ENCODE data around the gene NXN. TPM values are rescaled to one million over a fixed set of nuclear protein-coding genes. Genes with fewer than 3 reads are reported as not detected.
A peak's percentile ranks its signal among the peaks of the same experiment; 100 is the strongest.
"Not testable (repeated sequence)": the region's sequence is repeated elsewhere in the genome, so short reads cannot be mapped to it uniquely, and the experiment has no call there.

NXN gene
- polyA plus RNA-seq, 4 donors, result 2.2 to 12.5 (median 7.1) TPM

DNA sequence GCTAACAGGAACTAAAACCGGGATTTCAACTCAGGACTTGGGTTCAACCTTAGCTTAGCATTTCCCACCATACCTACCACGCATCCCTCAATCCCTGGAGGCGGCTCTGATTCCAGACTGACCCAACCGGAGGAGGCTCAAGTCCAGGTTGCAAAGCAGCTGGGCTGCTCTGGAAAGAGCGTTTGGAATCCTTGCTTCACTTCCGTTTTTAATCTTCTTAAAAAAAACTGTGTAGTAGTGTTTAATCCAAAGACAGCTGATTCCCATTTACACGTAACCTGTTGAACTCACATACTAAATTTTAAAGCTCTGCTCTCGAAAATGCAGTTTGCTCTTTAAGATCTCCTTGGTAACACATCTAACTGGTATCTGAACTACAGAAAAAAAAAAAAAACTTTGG is 50.0 kb downstream of the NXN start:
- DNase-seq (no peak), FAIRE-seq (no peak)
- Histone ChIP-seq H3K4me3 (ENCODE audit: low read depth in 1 of 3, low read length in 3 of 3) (no peak overlapping the region), H3K27ac (ENCODE audit: low read depth in 1 of 3, low read length in 2 of 3) (no peak overlapping the region), H3K4me1 (ENCODE audit: control insufficient read depth in 3 of 3, insufficient read depth in 2 of 3, low read depth in 1 of 3, low read length in 2 of 3) (peaks cover 0 to 6% (median 0%) of the 10 kb centered on the region in 3 donors), H3K36me3 (ENCODE audit: control insufficient read depth in 3 of 3, insufficient read depth in 2 of 3, low read depth in 1 of 3, low read length in 3 of 3) (peaks cover 0 to 2% (median 0%) of the 10 kb centered on the region in 3 donors), H3K27me3 (ENCODE audit: control insufficient read depth in 3 of 3, insufficient read depth in 3 of 3, low read length in 3 of 3) (no peaks in the 10 kb centered on the region), H3K9me3 (ENCODE audit: control insufficient read depth in 2 of 2, insufficient read depth in 1 of 2, low read depth in 1 of 2, low read length in 1 of 2) (no peaks in the 10 kb centered on the region)
- 70 to 84% (median 74%) methylated on average over 8 of the region's 8 CpGs for WGBS, 3 donors

DNA sequence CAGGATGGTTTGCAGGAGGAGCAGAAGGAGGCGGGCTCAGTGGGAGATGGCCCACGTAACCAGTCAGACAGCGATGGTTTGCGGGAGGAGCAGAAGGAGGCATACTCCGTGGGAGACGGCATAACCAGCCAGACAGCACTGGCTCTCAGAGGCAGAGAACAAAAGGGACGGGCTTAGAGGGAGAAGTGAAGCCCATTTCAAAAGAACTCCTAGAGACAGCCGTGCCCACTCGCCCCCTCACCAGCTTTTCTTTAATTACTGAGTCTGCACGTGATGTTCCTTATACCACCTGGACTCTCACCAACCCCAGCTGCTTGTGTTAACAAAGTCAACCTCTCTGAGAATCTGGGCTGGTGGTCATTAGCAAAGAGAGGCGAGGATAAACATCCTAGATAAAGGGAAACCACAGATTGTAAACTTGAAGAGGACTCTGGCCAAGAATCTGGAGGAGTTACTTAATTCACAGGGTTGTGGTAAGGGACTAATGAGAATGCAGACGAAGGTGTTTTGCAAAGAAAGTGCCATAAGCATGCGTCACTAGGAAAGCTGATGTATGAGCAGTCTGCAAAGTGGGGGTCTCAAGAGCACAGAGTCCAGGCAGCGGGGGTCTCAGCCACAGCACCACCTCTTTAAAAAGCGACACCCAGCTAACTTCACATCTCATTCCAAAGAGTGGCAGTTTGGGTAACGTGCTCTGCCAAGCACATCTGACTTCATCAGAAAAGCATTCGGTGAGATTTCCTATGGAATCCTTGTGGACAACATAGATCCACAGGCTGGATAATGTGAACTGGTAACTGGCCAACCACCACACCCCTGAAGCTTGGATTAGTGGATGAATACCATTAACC is 51.7 kb downstream of the NXN start:
- H3K9me3 ChIP-seq (ENCODE audit: control insufficient read depth in 2 of 2, insufficient read depth in 1 of 2, low read depth in 1 of 2, low read length in 1 of 2), result no peaks in the 10 kb centered on the region
- no peaks in the 10 kb centered on the region for H3K27me3 ChIP-seq (ENCODE audit: control insufficient read depth in 3 of 3, insufficient read depth in 3 of 3, low read length in 3 of 3)
- H3K27ac ChIP-seq (ENCODE audit: low read depth in 1 of 3, low read length in 2 of 3), result peak overlapping the region in 2 of 3 donors; percentile 9 to 40
- peaks cover 0 to 2% (median 0%) of the 10 kb centered on the region in 3 donors for H3K36me3 ChIP-seq (ENCODE audit: control insufficient read depth in 3 of 3, insufficient read depth in 2 of 3, low read depth in 1 of 3, low read length in 3 of 3)
- H3K4me3 ChIP-seq (ENCODE audit: low read depth in 1 of 3, low read length in 3 of 3), result no peak overlapping the region
- 38 to 48% (median 44%) methylated on average over 17 of the region's 17 CpGs for WGBS, 3 donors
- peaks cover 0 to 6% (median 0%) of the 10 kb centered on the region in 3 donors for H3K4me1 ChIP-seq (ENCODE audit: control insufficient read depth in 3 of 3, insufficient read depth in 2 of 3, low read depth in 1 of 3, low read length in 2 of 3)
- no peak for FAIRE-seq
- peak in 1 of 2 donors; percentile 16 for DNase-seq

DNA sequence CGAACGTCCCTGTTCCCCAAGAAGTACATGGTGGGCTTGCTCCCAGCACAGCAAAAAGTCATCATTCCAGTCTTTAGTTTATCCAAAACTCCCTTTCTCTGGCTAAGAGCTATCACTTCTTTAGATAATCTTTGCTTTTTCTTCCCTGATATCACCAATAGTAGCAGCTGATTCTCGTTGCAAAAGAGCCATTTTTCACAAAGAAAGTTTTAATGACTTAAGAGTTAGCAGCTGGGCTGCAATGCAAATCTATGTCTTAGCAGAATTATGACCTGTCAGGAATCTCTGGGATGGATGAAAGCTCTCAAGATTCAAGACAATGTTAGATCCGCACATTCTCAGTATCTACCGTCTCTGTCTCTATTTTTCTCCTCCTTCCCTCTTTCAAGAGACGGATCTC is 53.8 kb downstream of the NXN start:
- Histone ChIP-seq H3K9me3 (ENCODE audit: control insufficient read depth in 2 of 2, insufficient read depth in 1 of 2, low read depth in 1 of 2, low read length in 1 of 2) (no peaks in the 10 kb centered on the region), H3K4me1 (ENCODE audit: control insufficient read depth in 3 of 3, insufficient read depth in 2 of 3, low read depth in 1 of 3, low read length in 2 of 3) (peaks cover 0 to 6% (median 0%) of the 10 kb centered on the region in 3 donors), H3K36me3 (ENCODE audit: control insufficient read depth in 3 of 3, insufficient read depth in 2 of 3, low read depth in 1 of 3, low read length in 3 of 3) (peaks cover 0 to 5% (median 0%) of the 10 kb centered on the region in 3 donors), H3K27ac (ENCODE audit: low read depth in 1 of 3, low read length in 2 of 3) (no peak overlapping the region), H3K27me3 (ENCODE audit: control insufficient read depth in 3 of 3, insufficient read depth in 3 of 3, low read length in 3 of 3) (no peaks in the 10 kb centered on the region), H3K4me3 (ENCODE audit: low read depth in 1 of 3, low read length in 3 of 3) (no peak overlapping the region)
- FAIRE-seq (no peak), DNase-seq (no peak)
- 67 to 78% (median 72%) methylated on average over 6 of the region's 6 CpGs for WGBS, 3 donors

DNA sequence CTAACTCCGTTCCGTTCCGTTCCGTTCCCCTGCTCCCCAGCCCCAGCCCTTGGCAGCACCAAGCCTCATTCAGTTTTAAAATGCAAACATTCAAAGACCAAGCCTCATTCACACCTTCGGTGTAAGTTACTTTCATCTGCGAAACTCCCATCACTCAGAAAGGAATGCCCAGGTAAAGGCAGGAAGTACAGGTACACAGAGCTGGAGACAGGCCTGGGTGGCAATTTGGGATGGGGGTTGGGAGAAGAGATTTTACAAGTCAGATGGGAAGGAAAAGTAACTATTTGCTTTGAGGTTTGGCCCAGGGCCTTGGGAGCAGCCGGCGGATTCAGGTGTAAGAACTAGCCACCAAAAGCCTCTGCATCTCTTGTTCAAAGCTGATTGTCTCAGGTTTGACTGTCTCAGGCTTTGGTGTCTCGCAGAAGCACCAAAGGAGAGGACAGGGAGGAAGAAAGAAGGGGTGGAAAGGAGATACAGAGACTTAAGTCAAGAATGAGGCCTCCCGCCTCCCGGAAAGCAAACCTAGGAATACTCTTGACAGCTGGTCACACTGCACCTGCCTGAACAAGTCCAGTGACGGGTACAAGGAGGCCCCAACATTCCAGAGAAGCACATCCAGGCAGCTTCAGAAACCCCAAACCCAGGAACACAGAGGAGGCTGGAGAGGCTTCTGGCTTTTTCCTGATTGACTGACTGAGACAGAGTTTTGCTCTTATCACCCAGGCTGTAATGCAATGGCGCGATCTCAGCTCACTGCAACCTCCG is 54.7 kb downstream of the NXN start:
- H3K4me3 ChIP-seq (ENCODE audit: low read depth in 1 of 3, low read length in 3 of 3), result no peak overlapping the region
- H3K36me3 ChIP-seq (ENCODE audit: control insufficient read depth in 3 of 3, insufficient read depth in 2 of 3, low read depth in 1 of 3, low read length in 3 of 3), result peaks cover 0 to 5% (median 0%) of the 10 kb centered on the region in 3 donors
- DNase-seq (no peak), FAIRE-seq (no peak)
- H3K4me1 ChIP-seq (ENCODE audit: control insufficient read depth in 3 of 3, insufficient read depth in 2 of 3, low read depth in 1 of 3, low read length in 2 of 3), result peaks cover 0 to 6% (median 0%) of the 10 kb centered on the region in 3 donors
- H3K27ac ChIP-seq (ENCODE audit: low read depth in 1 of 3, low read length in 2 of 3), result no peak overlapping the region
- no peaks in the 10 kb centered on the region for H3K27me3 ChIP-seq (ENCODE audit: control insufficient read depth in 3 of 3, insufficient read depth in 3 of 3, low read length in 3 of 3)
- no peaks in the 10 kb centered on the region for H3K9me3 ChIP-seq (ENCODE audit: control insufficient read depth in 2 of 2, insufficient read depth in 1 of 2, low read depth in 1 of 2, low read length in 1 of 2)
- 78 to 83% (median 80%) methylated on average over 15 of the region's 15 CpGs for WGBS, 3 donors

DNA sequence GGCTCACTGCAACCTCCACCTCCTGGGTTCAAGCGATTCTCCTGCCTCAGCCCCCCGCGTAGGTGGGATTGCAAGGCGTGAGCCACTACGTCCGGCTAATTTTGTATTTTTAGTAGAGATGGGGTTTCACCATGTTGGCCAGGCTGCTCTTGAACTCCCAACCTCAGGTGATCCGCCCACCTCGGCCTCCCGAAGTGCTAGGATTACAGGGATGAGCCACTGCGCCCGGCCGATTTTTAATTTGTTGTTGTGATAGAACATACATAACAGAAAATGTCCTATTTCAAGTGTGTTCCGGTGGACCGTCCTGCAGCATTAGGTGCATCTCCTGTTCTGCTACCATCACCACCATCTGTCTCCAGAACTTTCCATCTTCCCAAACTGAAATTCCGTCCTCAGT is 55.3 kb downstream of the NXN start:
- WGBS, 3 donors, result 86 to 92% (median 91%) methylated on average over 15 of the region's 15 CpGs
- FAIRE-seq; H3K36me3 ChIP-seq (ENCODE audit: control insufficient read depth in 3 of 3, insufficient read depth in 2 of 3, low read depth in 1 of 3, low read length in 3 of 3); H3K4me3 ChIP-seq (ENCODE audit: low read depth in 1 of 3, low read length in 3 of 3); H3K4me1 ChIP-seq (ENCODE audit: control insufficient read depth in 3 of 3, insufficient read depth in 2 of 3, low read depth in 1 of 3, low read length in 2 of 3); H3K9me3 ChIP-seq (ENCODE audit: control insufficient read depth in 2 of 2, insufficient read depth in 1 of 2, low read depth in 1 of 2, low read length in 1 of 2); DNase-seq; H3K27ac ChIP-seq (ENCODE audit: low read depth in 1 of 3, low read length in 2 of 3); H3K27me3 ChIP-seq (ENCODE audit: control insufficient read depth in 3 of 3, insufficient read depth in 3 of 3, low read length in 3 of 3): not testable (repeated sequence)

DNA sequence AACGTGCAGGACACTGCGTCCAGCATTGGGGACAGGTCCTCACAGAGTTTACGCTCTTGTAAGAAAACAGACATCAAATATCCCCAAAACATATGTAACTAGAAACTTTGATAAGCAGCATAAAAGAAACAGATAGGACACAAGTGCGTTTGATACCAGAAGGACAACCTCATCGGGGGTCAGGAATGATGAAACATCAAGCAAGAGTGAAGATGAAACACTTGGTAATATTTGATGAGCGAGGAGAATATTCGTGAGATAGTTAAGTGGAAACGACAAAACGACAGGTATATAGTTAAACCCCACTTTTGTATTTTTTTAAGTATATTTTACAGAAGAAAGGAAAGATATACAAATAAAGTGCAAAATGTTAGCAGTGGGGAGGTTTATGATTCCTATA is 55.9 kb downstream of the NXN start:
- no peak for DNase-seq
- Histone ChIP-seq H3K4me1 (ENCODE audit: control insufficient read depth in 3 of 3, insufficient read depth in 2 of 3, low read depth in 1 of 3, low read length in 2 of 3) (peaks cover 0 to 3% (median 0%) of the 10 kb centered on the region in 3 donors), H3K27ac (ENCODE audit: low read depth in 1 of 3, low read length in 2 of 3) (no peak overlapping the region), H3K36me3 (ENCODE audit: control insufficient read depth in 3 of 3, insufficient read depth in 2 of 3, low read depth in 1 of 3, low read length in 3 of 3) (peaks cover 0 to 3% (median 0%) of the 10 kb centered on the region in 3 donors), H3K9me3 (ENCODE audit: control insufficient read depth in 2 of 2, insufficient read depth in 1 of 2, low read depth in 1 of 2, low read length in 1 of 2) (no peaks in the 10 kb centered on the region), H3K27me3 (ENCODE audit: control insufficient read depth in 3 of 3, insufficient read depth in 3 of 3, low read length in 3 of 3) (no peaks in the 10 kb centered on the region), H3K4me3 (ENCODE audit: low read depth in 1 of 3, low read length in 3 of 3) (no peak overlapping the region)
- FAIRE-seq, result no peak
- 78 to 88% (median 85%) methylated on average over 9 of the region's 9 CpGs for WGBS, 3 donors

DNA sequence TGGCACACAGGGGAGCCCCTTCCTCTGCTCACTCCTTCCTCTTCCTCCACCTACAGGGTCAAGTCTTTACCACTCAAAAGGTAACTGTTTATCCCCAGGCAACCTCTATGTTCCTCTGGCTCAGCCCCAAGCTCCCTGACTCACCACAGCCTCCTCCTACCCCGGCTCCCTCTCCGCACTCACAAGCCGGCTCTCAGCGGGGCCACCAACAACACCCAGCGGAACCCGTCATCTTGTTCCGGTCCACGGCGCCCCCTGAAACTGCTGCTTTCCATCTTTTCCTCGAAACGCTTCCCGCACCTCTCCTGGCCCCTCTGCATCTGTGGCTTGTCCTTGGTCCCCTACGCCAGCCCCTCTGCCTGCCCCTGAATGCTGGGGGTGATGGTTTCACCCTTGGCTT is 58.4 kb downstream of the NXN start:
- no peak overlapping the region for H3K4me3 ChIP-seq (ENCODE audit: low read depth in 1 of 3, low read length in 3 of 3)
- 89 to 90% (median 89%) methylated on average over 11 to 13 of the region's 13 CpGs for WGBS, 3 donors
- DNase-seq (no peak), FAIRE-seq (no peak)
- peaks cover 0 to 4% of the 10 kb centered on the region in 2 donors for H3K9me3 ChIP-seq (ENCODE audit: control insufficient read depth in 2 of 2, insufficient read depth in 1 of 2, low read depth in 1 of 2, low read length in 1 of 2)
- no peak overlapping the region for H3K27ac ChIP-seq (ENCODE audit: low read depth in 1 of 3, low read length in 2 of 3)
- H3K36me3 ChIP-seq (ENCODE audit: control insufficient read depth in 3 of 3, insufficient read depth in 2 of 3, low read depth in 1 of 3, low read length in 3 of 3), result peaks cover 0 to 3% (median 0%) of the 10 kb centered on the region in 3 donors
- H3K27me3 ChIP-seq (ENCODE audit: control insufficient read depth in 3 of 3, insufficient read depth in 3 of 3, low read length in 3 of 3), result no peaks in the 10 kb centered on the region
- no peaks in the 10 kb centered on the region for H3K4me1 ChIP-seq (ENCODE audit: control insufficient read depth in 3 of 3, insufficient read depth in 2 of 3, low read depth in 1 of 3, low read length in 2 of 3)

DNA sequence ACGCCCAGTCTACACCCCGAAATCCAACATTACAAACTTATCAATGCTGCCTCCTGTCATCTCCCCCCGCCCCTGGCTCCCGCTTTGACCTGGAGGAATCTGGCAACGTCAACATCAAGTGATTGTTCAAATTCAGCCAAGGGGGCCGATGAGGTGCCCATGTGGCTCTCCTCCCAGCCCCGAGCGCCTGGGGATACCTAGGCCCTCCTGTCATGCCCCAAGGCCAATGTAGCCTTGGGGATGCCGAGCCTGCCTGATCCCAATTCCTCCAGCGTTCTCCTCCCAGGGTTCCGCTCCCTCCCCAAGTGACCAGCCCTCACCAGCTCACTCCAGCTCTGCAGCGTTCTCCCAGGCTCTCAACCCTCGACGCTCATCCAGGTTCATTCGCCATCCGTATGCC is 59.4 kb downstream of the NXN start:
- H3K4me1 ChIP-seq (ENCODE audit: control insufficient read depth in 3 of 3, insufficient read depth in 2 of 3, low read depth in 1 of 3, low read length in 2 of 3), result no peaks in the 10 kb centered on the region
- H3K9me3 ChIP-seq (ENCODE audit: control insufficient read depth in 2 of 2, insufficient read depth in 1 of 2, low read depth in 1 of 2, low read length in 1 of 2), result peaks cover 0 to 4% of the 10 kb centered on the region in 2 donors
- FAIRE-seq (no peak), DNase-seq (no peak)
- no peak overlapping the region for H3K27ac ChIP-seq (ENCODE audit: low read depth in 1 of 3, low read length in 2 of 3)
- H3K27me3 ChIP-seq (ENCODE audit: control insufficient read depth in 3 of 3, insufficient read depth in 3 of 3, low read length in 3 of 3), result no peaks in the 10 kb centered on the region
- H3K36me3 ChIP-seq (ENCODE audit: control insufficient read depth in 3 of 3, insufficient read depth in 2 of 3, low read depth in 1 of 3, low read length in 3 of 3), result peaks cover 0 to 3% (median 0%) of the 10 kb centered on the region in 3 donors
- WGBS, 3 donors, result 87 to 92% (median 89%) methylated on average over 16 of the region's 16 CpGs
- no peak overlapping the region for H3K4me3 ChIP-seq (ENCODE audit: low read depth in 1 of 3, low read length in 3 of 3)
